Pancreas (tissue), 10 donors: ENCODE measurements around the gene PCNT. TPM values are rescaled to one million over a fixed set of nuclear protein-coding genes. Genes with fewer than 3 reads are reported as not detected.
"Not testable (repeated sequence)": the region's sequence is repeated elsewhere in the genome, so short reads cannot be mapped to it uniquely, and the experiment has no call there.

Source experiments
- ATAC-seq, 4 donors: fragments of 200-7000 bp; cut with Tn5 transposase; one replicate each; pipeline versions ENCODE4 v1.8.0 to v1.9.1; 2020; ENCODE audit warnings: mild to moderate bottlenecking in 4 of 4, moderate library complexity in 4 of 4
- DNase-seq, 6 donors: peaks; one replicate each; pipeline ENCODE4 v3.0.0-alpha.2; 2020
- FAIRE-seq: peaks from 2 replicates; lab custom pipeline; 2012; peaks lifted over from hg19 to GRCh38; lab: Jason Lieb, UNC
- H3K27ac ChIP-seq, 4 donors: fragments of 200-600 bp; sonication (generic); 1 replicate in 3 of 4; 2 replicates in 1 of 4; pipeline versions ENCODE4 v1.5.0 to v1.8.0; 2020
- H3K27me3 ChIP-seq, 4 donors: fragments of 200-600 bp; one replicate each; pipeline ENCODE4 v1.8.0; 2021
- H3K36me3 ChIP-seq, 3 donors: fragments of 200-600 bp; sonication (generic) in 1 of 3; one replicate each; pipeline versions ENCODE4 v1.5.0 to v1.8.0; 2020 to 2021
- H3K4me1 ChIP-seq, 3 donors: fragments of 200-600 bp; one replicate each; pipeline ENCODE4 v1.8.0; 2021
- H3K4me3 ChIP-seq, 4 donors: fragments of 200-600 bp; sonication (generic) in 2 of 4; one replicate each; pipeline versions ENCODE4 v1.5.0 to v1.8.0; 2020 to 2021
- H3K9me3 ChIP-seq, 4 donors: fragments of 200-600 bp; one replicate each; pipeline ENCODE4 v1.8.0; 2021
- CTCF ChIP-seq, 4 donors: fragments of 200-600 bp; sonication (generic) in 3 of 4; IDR thresholded peaks; one replicate each; pipeline versions ENCODE4 v1.5.0 to v1.8.0; 2021; ENCODE audit warnings: antibody characterized with exemption in 4 of 4
- WGBS, 2 donors: extraction: QIAGEN DNeasy Blood & Tissue Kit; methylation state at CpG; one replicate each; pipeline ENCODE4 v1.1.7; 2013; 5-methylcytosine and 5-hydroxymethylcytosine counted together
- intact Hi-C, 3 donors: fragments of 100-400 bp; cut with DNase I; formaldehyde crosslinking; loops; one replicate each; pipeline versions ENCODE4 v1.11.1 to v1.14.2; 2022
- polyA plus RNA-seq, 2 donors: library from polyadenylated mRNA; stranded (reverse); fragments of 200-250 nt; gene quantifications; one replicate each; pipeline ENCODE4 v1.2.3, GENCODE V29; 2013
- total RNA-seq, 6 donors: library from RNA; stranded (reverse); fragmentation: NEBNext Ultra II Directional in 4 of 6; extraction: Animal tissue kit (Norgen Biotek cat#: 25700) in 4 of 6; gene quantifications; one replicate each; pipeline versions ENCODE4 v1.2.1 to v1.2.4, GENCODE V29; 2021 to 2023
- donor health status: healthy with polysubstance abuse.
- donor health status: DM: no; HTN: no; CAD: no; lungs with moderate emphysema.
- donor health status: DM: no; HTN: no; CAD: no.
- donor health status: control.
- donor health status: control.
- donor health status: Bipolar disorder and iron deficiency.
- donor health status: DM: yes; HTN: yes; CAD: no.
- donor health status: DM: no; HTN: no; CAD: no.
- donor health status: DM: no; HTN: no; CAD: no.
- donor health status: DM: yes; HTN: yes; CAD: no.

Gene PCNT
- total and polyA plus RNA-seq, 8 donors, result 8.1 to 15.5 (median 12.1) TPM

DNA sequence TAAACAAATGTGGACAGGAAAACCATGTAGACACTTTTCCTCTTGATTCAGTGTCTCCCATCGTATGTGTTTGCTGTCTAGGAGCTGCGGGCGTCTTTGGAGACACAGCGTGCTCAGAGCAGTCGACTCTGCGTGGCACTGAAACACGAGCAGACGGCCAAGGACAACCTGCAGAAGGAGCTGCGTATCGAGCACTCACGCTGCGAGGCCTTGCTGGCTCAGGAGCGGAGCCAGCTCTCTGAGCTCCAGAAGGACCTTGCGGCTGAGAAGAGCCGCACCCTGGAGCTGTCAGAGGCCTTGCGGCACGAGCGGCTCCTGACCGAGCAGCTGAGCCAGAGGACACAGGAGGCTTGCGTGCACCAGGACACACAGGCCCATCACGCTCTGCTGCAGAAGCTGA is 107.5 kb downstream of the PCNT start:
- Histone ChIP-seq H3K4me1 (no peaks in the 10 kb centered on the region), H3K9me3 (no peaks in the 10 kb centered on the region), H3K36me3 (peaks cover 0 to 35% (median 11%) of the 10 kb centered on the region in 3 donors), H3K27me3 (no peaks in the 10 kb centered on the region), H3K4me3 (no peak overlapping the region), H3K27ac (no peak overlapping the region)
- FAIRE-seq (no peak), ATAC-seq (no peak), DNase-seq (no peak)
- WGBS, 2 donors, result 92 to 97% methylated on average over 21 of the region's 21 CpGs
- intact Hi-C loops, result no loop called here
- no peak for TF ChIP-seq CTCF (IDR thresholded peaks at IDR 0.05)

DNA sequence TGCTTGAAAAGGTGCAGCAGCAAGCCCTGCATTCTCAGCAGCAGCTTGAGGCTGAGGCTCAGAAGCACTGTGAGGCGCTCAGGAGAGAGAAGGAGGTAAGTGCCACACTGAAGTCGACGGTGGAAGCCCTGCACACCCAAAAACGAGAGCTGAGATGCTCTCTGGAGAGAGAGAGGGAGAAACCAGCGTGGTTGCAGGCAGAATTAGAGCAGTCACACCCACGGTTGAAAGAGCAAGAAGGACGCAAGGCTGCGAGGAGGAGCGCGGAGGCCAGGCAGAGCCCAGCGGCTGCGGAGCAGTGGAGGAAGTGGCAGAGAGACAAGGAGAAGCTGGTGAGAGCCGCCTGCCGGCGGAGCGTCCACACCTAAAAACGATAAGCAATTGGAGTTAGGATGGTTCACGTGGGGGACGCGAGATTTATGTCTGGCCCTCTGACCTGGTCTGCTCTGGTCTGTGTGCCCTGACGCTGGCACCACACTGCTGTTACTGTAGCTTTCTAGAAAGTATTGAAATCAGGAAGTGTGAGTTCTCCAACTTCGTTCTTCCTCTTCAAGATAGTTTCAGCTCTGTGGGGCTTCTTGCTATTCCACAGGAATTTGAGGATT is 108.0 kb downstream of the PCNT start:
- peak in 2 of 4 donors; percentile 40 to 56 for ATAC-seq
- WGBS, 2 donors, result 90 to 93% methylated on average over 22 of the region's 22 CpGs
- no peak for FAIRE-seq
- Histone ChIP-seq H3K27me3 (no peaks in the 10 kb centered on the region), H3K9me3 (no peaks in the 10 kb centered on the region), H3K27ac (no peak overlapping the region), H3K36me3 (peaks cover 0 to 39% (median 11%) of the 10 kb centered on the region in 3 donors), H3K4me3 (no peak overlapping the region), H3K4me1 (no peaks in the 10 kb centered on the region)
- intact Hi-C loops, result no loop called here
- TF ChIP-seq CTCF (IDR thresholded peaks at IDR 0.05), result no peak
- peak in 1 of 6 donors; percentile 20 for DNase-seq

DNA sequence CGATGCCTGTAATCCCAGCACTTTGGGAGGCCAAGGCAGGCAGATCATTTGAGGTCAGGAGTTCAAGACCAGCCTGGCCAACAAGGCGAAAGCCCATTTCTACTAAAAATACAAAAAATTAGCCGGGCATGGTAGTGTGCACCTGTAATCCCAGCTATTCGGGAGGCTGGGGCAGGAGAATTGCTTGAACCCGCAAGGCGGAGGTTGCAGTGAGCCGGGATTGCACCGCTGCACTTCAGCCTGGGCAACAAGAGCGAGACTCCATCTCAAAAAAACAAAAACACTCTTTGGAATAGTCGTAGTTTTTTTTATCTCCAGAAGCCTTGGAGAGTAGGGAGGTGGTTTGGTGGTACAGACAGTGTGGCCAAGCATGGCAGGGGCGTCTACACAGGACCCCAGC is 109.2 kb downstream of the PCNT start:
- WGBS, 2 donors, result 89 to 93% methylated on average over 11 of the region's 11 CpGs
- H3K36me3 ChIP-seq, result peaks cover 0 to 41% (median 6%) of the 10 kb centered on the region in 3 donors
- H3K27me3 ChIP-seq, result not testable (repeated sequence)

GRCh38 chr21:46434322-46434958 is 110.5 kb downstream of the PCNT start:
- no peak for FAIRE-seq
- no peak for TF ChIP-seq CTCF (IDR thresholded peaks at IDR 0.05)
- Histone ChIP-seq H3K4me1 (no peaks in the 10 kb centered on the region), H3K36me3 (peaks cover 0 to 38% (median 6%) of the 10 kb centered on the region in 3 donors), H3K27ac (no peak overlapping the region), H3K27me3 (no peaks in the 10 kb centered on the region), H3K9me3 (no peaks in the 10 kb centered on the region), H3K4me3 (no peak overlapping the region)
- WGBS, 2 donors, result 95 to 96% methylated on average over 23 of the region's 23 CpGs
- no peak for DNase-seq
- intact Hi-C loops, result no loop called here
- no peak for ATAC-seq

More for the DNA sequence above, 109.2 kb downstream of the PCNT start:
- ATAC-seq, DNase-seq, H3K4me1 ChIP-seq, FAIRE-seq, H3K27ac ChIP-seq, intact Hi-C loops, H3K9me3 ChIP-seq, H3K4me3 ChIP-seq: not testable (repeated sequence)

- Histone ChIP-seq H3K27ac (no peak overlapping the region), H3K36me3 (peaks cover 0 to 37% (median 0%) of the 10 kb centered on the region in 3 donors), H3K4me1 (no peaks in the 10 kb centered on the region), H3K27me3 (no peaks in the 10 kb centered on the region), H3K4me3 (no peak overlapping the region), H3K9me3 (no peaks in the 10 kb centered on the region)
- DNase-seq (no peak), FAIRE-seq (no peak), ATAC-seq (no peak)
- WGBS, 2 donors, result 97% methylated on average over 29 of the region's 29 CpGs
- intact Hi-C loops, result no loop called here
- no peak for TF ChIP-seq CTCF (IDR thresholded peaks at IDR 0.05)
These were observed 111.9 kb downstream of the PCNT start for GRCh38 chr21:46435786-46436227.
